T-cell (primary cell): Measurements from ENCODE around the gene CFAP46. TPM values are rescaled to one million over a fixed set of nuclear protein-coding genes. Genes with fewer than 3 reads are reported as not detected.

Source experiments
- ATAC-seq, 4 experiments: fragments of 200-7000 bp in 3 of 4; fragments of 150-1000 bp in 1 of 4; cut with Tn5 transposase; replicated peaks in 1 of 4; 1 replicate in 3 of 4; 2 replicates in 1 of 4; pipeline ENCODE4 v1.10.0; 2021; ENCODE audit warnings: moderate library complexity in 3 of 4, mild to moderate bottlenecking in 2 of 4, moderate number of reproducible peaks in 1 of 4
- CTCF ChIA-PET, 2 donors: fragments of 300-600 bp; sonication (Branson Sonifier 250); formaldehyde crosslinking; loops; one replicate each; lab custom pipeline; 2022; ENCODE audit warnings: antibody characterized with exemption in 2 of 2; lab: Charles Lee
- POLR2A ChIA-PET, 2 donors: fragments of 300-600 bp; sonication (Branson Sonifier 250); formaldehyde crosslinking; loops; one replicate each; lab custom pipeline; 2022; ENCODE audit warnings: antibody characterized with exemption in 2 of 2; lab: Charles Lee
- DNase-seq, 35 experiments: peaks; one replicate each; pipeline versions ENCODE4 v3.0.0 to v3.0.0-alpha.2; 2013 to 2023
- H3K27ac ChIP-seq: one replicate; pipeline ENCODE4 v1.5.1; 2013; ENCODE audit warnings: low read length
- H3K27me3 ChIP-seq, 2 experiments: replicated peaks in 1 of 2; 1 replicate in 1 of 2; 2 replicates in 1 of 2; pipeline versions ENCODE4 v1.6.1 to v1.7.0; 2013; ENCODE audit warnings: low read length in 1 of 2, mixed read lengths in 1 of 2; ENCODE audit not compliant: control insufficient read depth in 2 of 2, insufficient read depth in 2 of 2; ENCODE audit errors: extremely low read depth in 1 of 2
- H3K36me3 ChIP-seq, 2 donors: 1 replicate in 1 of 2; 2 replicates in 1 of 2; pipeline versions ENCODE4 v1.6.1 to v1.7.0; 2013; ENCODE audit warnings: low read length in 1 of 2; ENCODE audit not compliant: control insufficient read depth in 2 of 2, insufficient read depth in 1 of 2; ENCODE audit errors: extremely low read depth in 1 of 2
- H3K4me1 ChIP-seq, 2 experiments: 1 replicate in 1 of 2; 2 replicates in 1 of 2; pipeline versions ENCODE4 v1.6.1 to v1.7.0; 2013; ENCODE audit warnings: low read length in 2 of 2, mixed read lengths in 1 of 2; ENCODE audit not compliant: insufficient read depth in 2 of 2, control insufficient read depth in 1 of 2; ENCODE audit errors: extremely low read depth in 1 of 2
- H3K4me3 ChIP-seq, 2 donors: 1 replicate in 1 of 2; 2 replicates in 1 of 2; pipeline versions ENCODE4 v1.5.1 to v1.7.0; 2013; ENCODE audit warnings: mild to moderate bottlenecking in 2 of 2, low read length in 1 of 2, moderate library complexity in 1 of 2; ENCODE audit not compliant: control insufficient read depth in 1 of 2; ENCODE audit errors: extremely low read depth in 1 of 2
- H3K9me3 ChIP-seq: 2 replicates; pipeline ENCODE4 v1.7.0; 2013
- H3K27ac Mint-ChIP-seq, 2 donors: one replicate each; pipeline ENCODE4 v1.8.0; 2020 to 2021; ENCODE audit warnings: mild to moderate bottlenecking in 2 of 2, mixed read lengths in 2 of 2
- H3K27me3 Mint-ChIP-seq, 2 donors: one replicate each; pipeline ENCODE4 v1.8.0; 2021 to 2022; ENCODE audit warnings: mixed read lengths in 2 of 2
- H3K36me3 Mint-ChIP-seq: one replicate; pipeline ENCODE4 v1.8.0; 2021; ENCODE audit warnings: mixed read lengths
- H3K4me1 Mint-ChIP-seq, 3 donors: one replicate each; pipeline ENCODE4 v1.8.0; 2020 to 2022; ENCODE audit warnings: mixed read lengths in 3 of 3, mild to moderate bottlenecking in 1 of 3
- H3K4me3 Mint-ChIP-seq, 3 donors: one replicate each; pipeline ENCODE4 v1.8.0; 2020 to 2022; ENCODE audit warnings: mild to moderate bottlenecking in 3 of 3, mixed read lengths in 3 of 3, moderate library complexity in 3 of 3
- H3K9me3 Mint-ChIP-seq, 3 donors: one replicate each; pipeline ENCODE4 v1.8.0; 2020 to 2022; ENCODE audit warnings: mixed read lengths in 3 of 3
- WGBS: methylation state at CpG from one replicate; pipeline ENCODE4 v1.1.5; 2013; ENCODE audit warnings: missing lambda C conversion rate; ENCODE audit not compliant: insufficient coverage; 5-methylcytosine and 5-hydroxymethylcytosine counted together
- total RNA-seq, 35 experiments: library from RNA in 6 of 35; stranded (reverse) in 6 of 35; fragments of 120-200 nt in 1 of 35; gene quantifications; one replicate each; pipeline versions ENCODE4 v1.2.1 to v1.2.4 and lab custom pipeline; 2013 to 2026

CFAP46 gene
- total RNA-seq, 5 donors from 2014 or later (not counting 1 experiment from before 2014, with no cell fraction given): not detected

DNA sequence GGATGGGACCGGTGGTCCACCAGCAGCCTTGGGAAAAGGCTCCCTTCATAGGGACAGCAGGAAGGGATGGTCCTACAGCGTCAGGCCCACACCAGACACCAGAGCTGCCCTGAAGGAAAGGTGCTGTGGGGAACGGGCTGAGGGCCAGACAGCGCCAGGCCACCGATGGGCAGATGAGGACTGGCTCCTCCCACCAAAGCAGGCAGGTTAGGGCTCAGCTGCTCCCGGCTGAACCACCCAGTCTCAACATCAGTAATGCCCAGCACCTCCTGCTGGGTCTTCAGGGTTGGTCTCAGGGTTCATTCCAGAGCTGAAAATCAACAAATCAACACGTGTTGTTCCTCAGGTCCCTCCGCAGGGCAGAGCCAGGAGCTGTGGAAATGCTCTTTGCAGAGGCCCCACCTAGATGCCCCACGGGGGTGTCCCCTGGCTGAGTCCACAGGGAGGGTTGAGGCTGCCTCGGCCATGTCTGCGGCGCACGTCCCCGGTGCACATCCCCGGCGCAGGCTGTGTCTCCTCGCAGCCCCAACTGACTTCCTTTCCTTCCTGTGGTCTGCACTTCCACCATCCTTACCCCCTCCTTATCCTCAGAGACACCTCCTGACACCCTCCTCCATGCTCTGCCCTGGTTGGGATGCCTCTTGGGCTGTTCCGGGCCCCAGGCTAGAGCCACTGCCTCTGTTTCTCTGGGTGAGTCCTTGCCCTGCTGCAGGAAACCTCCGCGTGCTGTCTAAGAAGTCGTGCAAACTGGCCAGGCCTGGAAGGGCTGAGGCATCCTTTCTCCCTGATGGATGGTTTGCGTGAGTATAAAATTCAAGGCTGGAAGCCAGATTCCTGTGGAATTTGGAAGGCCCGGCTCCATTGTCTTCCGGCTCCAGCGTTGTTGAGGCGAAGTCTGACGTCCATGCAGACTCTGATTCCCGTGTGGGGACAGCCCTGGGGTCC lies 32.8 kb upstream of the CFAP46 start:
- Histone ChIP-seq H3K4me1 (no peaks in the 10 kb centered on the region), H3K9me3 (no peaks in the 10 kb centered on the region), H3K36me3 (no peaks in the 10 kb centered on the region), H3K27me3 (peaks cover 0 to 54% of the 10 kb centered on the region in 2 experiments), H3K4me3 (no peak overlapping the region), H3K27ac (no peak overlapping the region)
- DNase-seq: no peak
- Mint-ChIP-seq H3K27ac (no peak overlapping the region), H3K9me3 (peaks cover 0 to 3% (median 0%) of the 10 kb centered on the region in 3 donors), H3K4me1 (peaks cover 0 to 5% (median 2%) of the 10 kb centered on the region in 3 donors), H3K36me3 (no peaks in the 10 kb centered on the region), H3K4me3 (no peak overlapping the region), H3K27me3 (peaks cover 14 to 29% of the 10 kb centered on the region in 2 donors)
- ATAC-seq: no peak
- CTCF ChIA-PET: no interaction called here
- 55% methylated on average over 27 of the region's 28 CpGs for WGBS
- POLR2A ChIA-PET: no interaction called here

DNA sequence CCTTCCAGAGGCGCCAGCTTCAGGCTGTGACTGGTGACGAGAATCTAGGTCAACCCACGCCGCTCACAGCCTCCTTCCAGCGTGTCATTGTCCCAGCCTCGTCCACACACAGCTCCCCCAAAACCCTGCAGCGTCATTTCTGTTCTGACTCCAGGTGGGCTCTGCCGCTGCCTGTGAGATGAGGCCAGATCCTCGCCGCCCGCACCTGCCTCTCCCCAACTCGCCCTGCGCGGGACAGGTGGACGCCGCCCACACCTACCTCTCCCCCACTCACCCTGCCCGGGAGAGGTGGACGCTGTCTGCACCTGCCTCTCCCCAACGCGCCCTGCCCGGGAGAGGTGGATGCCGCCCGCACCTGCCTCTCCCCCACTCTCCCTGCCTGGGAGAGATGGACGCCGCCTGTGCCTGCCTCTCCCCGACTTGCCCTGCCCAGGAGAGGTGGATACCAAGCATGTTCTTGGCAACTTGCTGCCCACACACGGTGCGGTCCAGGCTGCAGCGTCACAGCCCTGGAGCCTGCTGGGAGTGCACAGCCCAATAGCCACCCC lies 32.0 kb upstream of the CFAP46 start:
- CTCF ChIA-PET: no interaction called here
- no peak overlapping the region for H3K4me3 Mint-ChIP-seq
- ATAC-seq: no peak

GRCh38 chr10:132973903-132974241 lies 31.5 kb upstream of the CFAP46 start:
- Histone ChIP-seq H3K4me3 (no peak overlapping the region), H3K27ac (no peak overlapping the region), H3K4me1 (no peaks in the 10 kb centered on the region), H3K9me3 (no peaks in the 10 kb centered on the region), H3K36me3 (no peaks in the 10 kb centered on the region), H3K27me3 (peaks cover 0 to 54% of the 10 kb centered on the region in 2 experiments)
- Mint-ChIP-seq H3K36me3 (no peaks in the 10 kb centered on the region), H3K27me3 (peaks cover 14 to 29% of the 10 kb centered on the region in 2 donors), H3K4me3 (no peak overlapping the region), H3K27ac (no peak overlapping the region), H3K9me3 (peaks cover 0 to 3% (median 0%) of the 10 kb centered on the region in 3 donors), H3K4me1 (peaks cover 0 to 5% (median 2%) of the 10 kb centered on the region in 3 donors)
- DNase-seq (no peak), ATAC-seq (no peak)
- WGBS: 70% methylated on average over 6 of the region's 8 CpGs
- ChIA-PET POLR2A (no interaction called here), CTCF (no interaction called here)

More for the DNA sequence above, 32.0 kb upstream of the CFAP46 start:
- peaks cover 0 to 54% of the 10 kb centered on the region in 2 experiments for H3K27me3 ChIP-seq
- H3K4me1 ChIP-seq: no peaks in the 10 kb centered on the region
- no peak overlapping the region for H3K27ac ChIP-seq
- no peak overlapping the region for H3K4me3 ChIP-seq
- WGBS: 86% methylated on average over 27 of the region's 29 CpGs
- peaks cover 0 to 3% (median 0%) of the 10 kb centered on the region in 3 donors for H3K9me3 Mint-ChIP-seq
- no peaks in the 10 kb centered on the region for H3K9me3 ChIP-seq
- H3K36me3 ChIP-seq: no peaks in the 10 kb centered on the region
- peaks cover 0 to 5% (median 2%) of the 10 kb centered on the region in 3 donors for H3K4me1 Mint-ChIP-seq
- H3K27me3 Mint-ChIP-seq: peaks cover 14 to 29% of the 10 kb centered on the region in 2 donors
- POLR2A ChIA-PET: no interaction called here
- H3K36me3 Mint-ChIP-seq: no peaks in the 10 kb centered on the region
- DNase-seq: no peak
- no peak overlapping the region for H3K27ac Mint-ChIP-seq

GRCh38 chr10:132972986-132973902 lies 30.9 kb upstream of the CFAP46 start:
- ATAC-seq: no peak
- Histone ChIP-seq H3K27me3 (peaks cover 0 to 54% of the 10 kb centered on the region in 2 experiments), H3K4me1 (no peaks in the 10 kb centered on the region), H3K27ac (no peak overlapping the region), H3K4me3 (no peak overlapping the region), H3K9me3 (no peaks in the 10 kb centered on the region), H3K36me3 (no peaks in the 10 kb centered on the region)
- Mint-ChIP-seq H3K36me3 (no peaks in the 10 kb centered on the region), H3K27me3 (peaks cover 14 to 29% of the 10 kb centered on the region in 2 donors), H3K4me1 (peaks cover 0 to 8% (median 2%) of the 10 kb centered on the region in 3 donors), H3K4me3 (no peak overlapping the region), H3K27ac (no peak overlapping the region), H3K9me3 (peaks cover 0 to 3% (median 0%) of the 10 kb centered on the region in 3 donors)
- WGBS: 84% methylated on average over 26 of the region's 28 CpGs
- POLR2A ChIA-PET: no interaction called here
- CTCF ChIA-PET: no interaction called here
- DNase-seq: no peak

GRCh38 chr10:132972149-132972985 lies 30.0 kb upstream of the CFAP46 start:
- H3K4me3 Mint-ChIP-seq: no peak overlapping the region
- Histone ChIP-seq H3K9me3 (no peaks in the 10 kb centered on the region), H3K4me3 (no peak overlapping the region), H3K27me3 (peaks cover 0 to 58% of the 10 kb centered on the region in 2 experiments), H3K4me1 (no peaks in the 10 kb centered on the region), H3K36me3 (no peaks in the 10 kb centered on the region), H3K27ac (no peak overlapping the region)
- peaks cover 0 to 10% (median 2%) of the 10 kb centered on the region in 3 donors for H3K4me1 Mint-ChIP-seq
- H3K36me3 Mint-ChIP-seq: no peaks in the 10 kb centered on the region
- ATAC-seq (no peak), DNase-seq (no peak)
- WGBS: 81% methylated on average over 19 of the region's 26 CpGs
- no peak overlapping the region for H3K27ac Mint-ChIP-seq
- ChIA-PET CTCF (no interaction called here), POLR2A (no interaction called here)
- peaks cover 17 to 26% of the 10 kb centered on the region in 2 donors for H3K27me3 Mint-ChIP-seq
- H3K9me3 Mint-ChIP-seq: peaks cover 0 to 3% (median 0%) of the 10 kb centered on the region in 3 donors
